IMR-90 (cell line): Measurements from ENCODE around the gene XRCC5. TPM values are rescaled to one million over a fixed set of nuclear protein-coding genes. Genes with fewer than 3 reads are reported as not detected.

ENCODE experiments used
- ATAC-seq: fragments of 200-7000 bp; cut with Tn5 transposase; 2 replicates; pipeline ENCODE4 v1.9.1; 2020; ENCODE audit warnings: low read depth, mild to moderate bottlenecking, moderate library complexity
- BruUV-seq: library from RNA; stranded (reverse); fragments of 400-500 nt; replicated peaks from 2 replicates; lab custom pipeline; 2021; lab: Mats Ljungman, UMichigan
- CTCF ChIA-PET: fragments of 300-600 bp; formaldehyde crosslinking; extraction: SDS; loops from one replicate; lab custom pipeline; 2021; ENCODE audit warnings: antibody characterized with exemption; lab: Yijun Ruan, JAX
- POLR2A ChIA-PET: fragments of 300-600 bp; sonication (Branson Sonifier 250); formaldehyde crosslinking; loops from one replicate; lab custom pipeline; 2022; ENCODE audit warnings: antibody characterized with exemption; ENCODE audit not compliant: unreplicated experiment; lab: Charles Lee
- DNase-seq: peaks from one replicate; pipeline ENCODE4 v3.0.0; 2013
- H2AFZ ChIP-seq: replicated peaks from 2 replicates; pipeline ENCODE3; 2013; ENCODE audit warnings: low read length, mild to moderate bottlenecking; ENCODE audit not compliant: poor library complexity
- H2AK5ac ChIP-seq: 2 replicates; pipeline ENCODE4 v1.6.1; 2013; ENCODE audit warnings: low read depth, low read length, inconsistent platforms
- H2AK9ac ChIP-seq: replicated peaks from 2 replicates; pipeline ENCODE3; 2013; ENCODE audit warnings: mild to moderate bottlenecking, low read depth, low read length, moderate library complexity; ENCODE audit not compliant: poor library complexity
- H2BK120ac ChIP-seq: 2 replicates; pipeline ENCODE4 v1.6.1; 2013; ENCODE audit warnings: low read depth, low read length, inconsistent platforms
- H2BK15ac ChIP-seq: 3 replicates; pipeline ENCODE4 v1.6.1; 2013; ENCODE audit warnings: low read depth, low read length, inconsistent platforms
- H2BK20ac ChIP-seq: 2 replicates; pipeline ENCODE4 v1.6.1; 2013; ENCODE audit warnings: low read depth, mild to moderate bottlenecking, inconsistent platforms, low read length, moderate library complexity
- H2BK5ac ChIP-seq: 2 replicates; pipeline ENCODE4 v1.6.1; 2013; ENCODE audit warnings: mild to moderate bottlenecking, low read depth, low read length, inconsistent platforms; ENCODE audit not compliant: poor library complexity, severe bottlenecking
- H3K14ac ChIP-seq: replicated peaks from 2 replicates; pipeline ENCODE4 v1.6.1; 2013; ENCODE audit warnings: low read depth, low read length, inconsistent platforms
- H3K18ac ChIP-seq: 2 replicates; pipeline ENCODE4 v1.6.1; 2013; ENCODE audit warnings: low read depth, low read length, control low read depth
- H3K23ac ChIP-seq: 2 replicates; pipeline ENCODE4 v1.6.1; 2013; ENCODE audit warnings: low read depth, low read length, inconsistent platforms
- H3K27ac ChIP-seq: 2 replicates; pipeline ENCODE4 v1.5.1; 2013; ENCODE audit warnings: mild to moderate bottlenecking, control low read depth, low read length; ENCODE audit not compliant: insufficient read depth
- H3K27me3 ChIP-seq: 2 replicates; pipeline ENCODE4 v1.6.1; 2013; ENCODE audit warnings: low read length; ENCODE audit not compliant: control insufficient read depth, insufficient read depth
- H3K36me3 ChIP-seq: 2 replicates; pipeline ENCODE4 v1.6.1; 2013; ENCODE audit warnings: low read length, mixed read lengths; ENCODE audit not compliant: control insufficient read depth, insufficient read depth
- H3K4ac ChIP-seq: 2 replicates; pipeline ENCODE4 v1.6.1; 2013; ENCODE audit warnings: low read depth, low read length, inconsistent platforms
- H3K4me1 ChIP-seq: 2 replicates; pipeline ENCODE4 v1.6.1; 2013; ENCODE audit warnings: low read length, mixed read lengths; ENCODE audit not compliant: control insufficient read depth, insufficient read depth
- H3K4me2 ChIP-seq: 2 replicates; pipeline ENCODE4 v1.6.1; 2013; ENCODE audit warnings: low read depth, mild to moderate bottlenecking, control low read depth, low read length, moderate library complexity
- H3K4me3 ChIP-seq: 2 replicates; pipeline ENCODE4 v1.5.1; 2013; ENCODE audit warnings: low read depth, mild to moderate bottlenecking, control low read depth, low read length, moderate library complexity; ENCODE audit not compliant: insufficient read depth
- H3K56ac ChIP-seq: 2 replicates; pipeline ENCODE4 v1.6.1; 2013; ENCODE audit warnings: low read length, inconsistent platforms; ENCODE audit not compliant: insufficient read depth; ENCODE audit errors: extremely low read depth
- H3K79me1 ChIP-seq, 2 experiments: 2 replicates each; pipeline ENCODE4 v1.6.1; 2013; ENCODE audit warnings: low read length in 2 of 2, inconsistent platforms in 1 of 2, low read depth in 1 of 2
- H3K9ac ChIP-seq: 2 replicates; pipeline ENCODE4 v1.6.1; 2013; ENCODE audit warnings: low read depth, low read length, control low read depth
- H3K9me1 ChIP-seq: 2 replicates; pipeline ENCODE4 v1.6.1; 2013; ENCODE audit warnings: low read length, inconsistent platforms; ENCODE audit not compliant: insufficient read depth
- H3K9me3 ChIP-seq: 2 replicates; pipeline ENCODE4 v1.6.1; 2013; ENCODE audit warnings: low read length; ENCODE audit not compliant: control insufficient read depth, insufficient read depth
- H4K20me1 ChIP-seq: 2 replicates; pipeline ENCODE4 v1.6.1; 2013; ENCODE audit warnings: low read length, inconsistent platforms; ENCODE audit not compliant: insufficient read depth
- H4K5ac ChIP-seq: 2 replicates; pipeline ENCODE4 v1.6.1; 2013; ENCODE audit warnings: mild to moderate bottlenecking, low read depth, low read length, control low read depth
- H4K8ac ChIP-seq, 2 experiments: 2 replicates each; pipeline ENCODE4 v1.6.1; 2013; ENCODE audit warnings: low read depth in 2 of 2, low read length in 2 of 2, control low read depth in 1 of 2, inconsistent platforms in 1 of 2
- H4K91ac ChIP-seq: 2 replicates; pipeline ENCODE4 v1.6.1; 2013; ENCODE audit warnings: low read depth, low read length, inconsistent platforms; ENCODE audit not compliant: insufficient read depth
- BHLHE40 ChIP-seq: fragments of 150-350 bp; IDR thresholded peaks from 2 replicates; pipeline ENCODE4 v1.6.1; 2016; ENCODE audit warnings: mild to moderate bottlenecking, low read depth, low read length
- CEBPB ChIP-seq: IDR thresholded peaks from 2 replicates; pipeline ENCODE4 v1.6.1; 2012; ENCODE audit warnings: low read depth, low read length, improper control_type of control experiment
- FOS ChIP-seq: fragments of 150-350 bp; IDR thresholded peaks from 2 replicates; pipeline ENCODE4 v1.6.1; 2016; ENCODE audit warnings: low read depth, low read length
- MAFK ChIP-seq: IDR thresholded peaks from 2 replicates; pipeline ENCODE4 v1.6.1; 2012; ENCODE audit warnings: low read depth, low read length, improper control_type of control experiment
- MAZ ChIP-seq: IDR thresholded peaks from 2 replicates; pipeline ENCODE4 v1.6.1; 2012; ENCODE audit warnings: low read depth, mild to moderate bottlenecking, low read length, improper control_type of control experiment, moderate library complexity, borderline replicate concordance
- MXI1 ChIP-seq: IDR thresholded peaks from 2 replicates; pipeline ENCODE4 v1.6.1; 2012; ENCODE audit warnings: low read depth, mild to moderate bottlenecking, low read length, moderate library complexity, borderline replicate concordance
- NFE2L2 ChIP-seq: fragments of 150-350 bp; IDR thresholded peaks from 2 replicates; pipeline ENCODE4 v1.6.1; 2016; ENCODE audit warnings: low read depth, mild to moderate bottlenecking, low read length
- POLR2A ChIP-seq: IDR thresholded peaks from 2 replicates; pipeline ENCODE4 v1.6.1; 2012; ENCODE audit warnings: mild to moderate bottlenecking, low read depth, low read length
- RAD21 ChIP-seq: IDR thresholded peaks from 2 replicates; pipeline ENCODE4 v1.6.1; 2012; ENCODE audit warnings: low read length, improper control_type of control experiment
- RCOR1 ChIP-seq: IDR thresholded peaks from 2 replicates; pipeline ENCODE4 v1.6.1; 2012; ENCODE audit warnings: mild to moderate bottlenecking, low read length, improper control_type of control experiment; ENCODE audit not compliant: insufficient replicate concordance
- RFX5 ChIP-seq: IDR thresholded peaks from 2 replicates; pipeline ENCODE4 v1.8.0; 2012; ENCODE audit warnings: low read depth, mild to moderate bottlenecking, low read length, moderate library complexity
- SMC3 ChIP-seq: fragments of 150-350 bp; IDR thresholded peaks from 2 replicates; pipeline ENCODE4 v1.6.1; 2016; ENCODE audit warnings: low read depth, mild to moderate bottlenecking, antibody characterized with exemption, low read length, moderate library complexity
- WGBS, 2 experiments: methylation state at CpG; one replicate each; pipeline versions ENCODE4 v1.1.5 to v1.1.7; 2013; ENCODE audit warnings: missing lambda C conversion rate in 2 of 2; ENCODE audit not compliant: insufficient read length in 1 of 2; ENCODE audit errors: extremely low coverage in 2 of 2; 5-methylcytosine and 5-hydroxymethylcytosine counted together
- dilution Hi-C: fragments of 300-500 bp; cut with HindIII; formaldehyde crosslinking; loops from one replicate; pipeline ENCODE4 v1.14.3; 2018; ENCODE audit warnings: low sequenced_read_pairs; ENCODE audit not compliant: unreplicated experiment
- in situ Hi-C: fragments of 300-500 bp; cut with MboI; formaldehyde crosslinking; loops from 3 replicates; pipeline ENCODE4 v1.14.3; 2019; ENCODE audit warnings: low sequenced_read_pairs, inconsistent platforms, mixed read lengths
- intact Hi-C: fragments of 100-400 bp; cut with micrococcal nuclease; formaldehyde crosslinking; loops from 2 replicates; pipeline ENCODE4 v1.10.0; 2022
- polyA plus RNA-seq, 3 experiments: library from polyadenylated mRNA; depleted of rRNA; stranded (reverse); fragments of >200 nt; gene quantifications; 2 replicates each; pipeline ENCODE4 v1.2.3, GENCODE V29; 2012; ENCODE audit warnings: low replicate concordance in 1 of 3
- total RNA-seq: library from RNA; depleted of rRNA; stranded (reverse); fragments of >200 nt; gene quantifications from 2 replicates; pipeline ENCODE4 v1.2.3, GENCODE V29; 2012
- TF ChIP-seq, protein P1 (sequence below): conservative IDR thresholded peaks from 2 replicates; pipeline ENCODE4 v1.5.1; 2012; ENCODE audit warnings: mild to moderate bottlenecking, low read depth, low read length, improper control_type of control experiment
- TF ChIP-seq, protein P2 (sequence below): fragments of 150-350 bp; IDR thresholded peaks from 2 replicates; pipeline ENCODE4 v1.6.1; 2017; ENCODE audit warnings: mild to moderate bottlenecking, antibody characterized with exemption, low read length, low read depth
- TF ChIP-seq, protein P3 (sequence below): fragments of 150-350 bp; IDR thresholded peaks from 2 replicates; pipeline ENCODE4 v1.6.1; 2016; ENCODE audit warnings: low read depth, mild to moderate bottlenecking, low read length, moderate library complexity, borderline replicate concordance

The XRCC5 gene
- total and polyA plus RNA-seq, 2 of the 4 experiments (the other 2 are of a cell fraction): 144 to 509 TPM

DNA sequence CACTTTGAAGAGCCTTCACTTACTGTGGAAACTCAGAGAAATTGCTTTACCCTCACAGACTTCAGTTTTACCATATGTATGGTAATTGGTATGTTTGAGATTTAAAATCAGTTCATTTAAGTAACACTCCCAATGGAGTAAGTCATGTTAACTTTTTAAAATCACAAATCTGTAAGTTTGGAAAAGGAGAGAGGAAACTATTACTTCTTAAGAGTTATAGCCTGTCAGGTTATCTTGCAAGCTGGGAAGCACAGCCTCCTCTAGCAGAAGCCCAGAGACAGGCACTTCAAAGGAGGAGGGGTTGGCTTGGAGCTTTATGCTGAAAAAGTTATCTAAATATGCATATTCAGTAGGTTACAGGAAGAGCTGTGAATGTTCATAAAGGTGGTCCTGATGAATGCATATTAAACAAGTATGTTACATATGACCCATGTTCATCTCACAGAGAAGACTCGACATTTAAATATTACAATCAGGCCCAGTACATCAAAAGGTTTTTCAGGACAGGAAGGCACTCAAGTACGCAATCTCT, 102.5 kb downstream of the XRCC5 start:
- Histone ChIP-seq H3K27ac (no peak overlapping the region), H3K23ac (no peak overlapping the region), H3K4me1 (peaks cover 16% of the 10 kb centered on the region), H3K9ac (no peak overlapping the region), H4K8ac (no peak overlapping the region; a peak in 1 of 4 replicates), H2AK5ac (no peak overlapping the region), H3K9me1 (peaks cover 9% of the 10 kb centered on the region), H3K36me3 (peaks cover 11% of the 10 kb centered on the region), H4K91ac (no peak overlapping the region), H2BK15ac (no peak overlapping the region), H4K5ac (no peak overlapping the region), H3K4ac (no peak overlapping the region), H3K79me1 (peaks cover 0 to 32% of the 10 kb centered on the region in 2 experiments; a peak in 2 of 4 replicates), H4K20me1 (no peaks in the 10 kb centered on the region), H3K4me2 (no peak overlapping the region), H2AK9ac (no peak overlapping the region), H3K4me3 (no peak overlapping the region), H2BK20ac (no peak overlapping the region), H3K27me3 (no peaks in the 10 kb centered on the region), H2BK120ac (no peak overlapping the region), H2AFZ (no peak overlapping the region), H3K9me3 (no peaks in the 10 kb centered on the region), H3K18ac (no peak overlapping the region), H3K56ac (no peak overlapping the region), H2BK5ac (no peak overlapping the region), H3K14ac (no peak overlapping the region)
- dilution Hi-C loops: no loop called here
- BruUV-seq: no TSS peak
- intact Hi-C loops: no loop called here
- WGBS, 2 experiments: no CpG with 5 or more reads among the region's 2 CpGs
- in situ Hi-C loops: loop anchor here (25.0 kb wide), 1 partner anchor 201 kb away; the partner anchor contains the start of gene SMARCAL1
- CTCF ChIA-PET: no interaction called here
- no peak for TF ChIP-seq RFX5
- TF ChIP-seq FOS: no peak
- no peak for TF ChIP-seq POLR2A
- TF ChIP-seq RAD21: no peak
- no peak for TF ChIP-seq MAFK
- no peak for TF ChIP-seq RCOR1
- TF ChIP-seq BHLHE40: no peak
- TF ChIP-seq NFE2L2: no peak
- TF ChIP-seq MXI1: no peak
- no peak for TF ChIP-seq SMC3
- TF ChIP-seq CEBPB: no peak
- TF ChIP-seq, protein P1, sequence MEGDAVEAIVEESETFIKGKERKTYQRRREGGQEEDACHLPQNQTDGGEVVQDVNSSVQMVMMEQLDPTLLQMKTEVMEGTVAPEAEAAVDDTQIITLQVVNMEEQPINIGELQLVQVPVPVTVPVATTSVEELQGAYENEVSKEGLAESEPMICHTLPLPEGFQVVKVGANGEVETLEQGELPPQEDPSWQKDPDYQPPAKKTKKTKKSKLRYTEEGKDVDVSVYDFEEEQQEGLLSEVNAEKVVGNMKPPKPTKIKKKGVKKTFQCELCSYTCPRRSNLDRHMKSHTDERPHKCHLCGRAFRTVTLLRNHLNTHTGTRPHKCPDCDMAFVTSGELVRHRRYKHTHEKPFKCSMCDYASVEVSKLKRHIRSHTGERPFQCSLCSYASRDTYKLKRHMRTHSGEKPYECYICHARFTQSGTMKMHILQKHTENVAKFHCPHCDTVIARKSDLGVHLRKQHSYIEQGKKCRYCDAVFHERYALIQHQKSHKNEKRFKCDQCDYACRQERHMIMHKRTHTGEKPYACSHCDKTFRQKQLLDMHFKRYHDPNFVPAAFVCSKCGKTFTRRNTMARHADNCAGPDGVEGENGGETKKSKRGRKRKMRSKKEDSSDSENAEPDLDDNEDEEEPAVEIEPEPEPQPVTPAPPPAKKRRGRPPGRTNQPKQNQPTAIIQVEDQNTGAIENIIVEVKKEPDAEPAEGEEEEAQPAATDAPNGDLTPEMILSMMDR: no peak
- TF ChIP-seq MAZ: no peak
- TF ChIP-seq, protein P2, sequence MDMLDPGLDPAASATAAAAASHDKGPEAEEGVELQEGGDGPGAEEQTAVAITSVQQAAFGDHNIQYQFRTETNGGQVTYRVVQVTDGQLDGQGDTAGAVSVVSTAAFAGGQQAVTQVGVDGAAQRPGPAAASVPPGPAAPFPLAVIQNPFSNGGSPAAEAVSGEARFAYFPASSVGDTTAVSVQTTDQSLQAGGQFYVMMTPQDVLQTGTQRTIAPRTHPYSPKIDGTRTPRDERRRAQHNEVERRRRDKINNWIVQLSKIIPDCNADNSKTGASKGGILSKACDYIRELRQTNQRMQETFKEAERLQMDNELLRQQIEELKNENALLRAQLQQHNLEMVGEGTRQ: no peak
- TF ChIP-seq, protein P3, sequence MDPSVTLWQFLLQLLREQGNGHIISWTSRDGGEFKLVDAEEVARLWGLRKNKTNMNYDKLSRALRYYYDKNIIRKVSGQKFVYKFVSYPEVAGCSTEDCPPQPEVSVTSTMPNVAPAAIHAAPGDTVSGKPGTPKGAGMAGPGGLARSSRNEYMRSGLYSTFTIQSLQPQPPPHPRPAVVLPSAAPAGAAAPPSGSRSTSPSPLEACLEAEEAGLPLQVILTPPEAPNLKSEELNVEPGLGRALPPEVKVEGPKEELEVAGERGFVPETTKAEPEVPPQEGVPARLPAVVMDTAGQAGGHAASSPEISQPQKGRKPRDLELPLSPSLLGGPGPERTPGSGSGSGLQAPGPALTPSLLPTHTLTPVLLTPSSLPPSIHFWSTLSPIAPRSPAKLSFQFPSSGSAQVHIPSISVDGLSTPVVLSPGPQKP: no peak
- ATAC-seq (no peak), DNase-seq (no peak)
- POLR2A ChIA-PET: no interaction called here
